Stimulated activated CD4-positive, alpha-beta T cell treated with anti-CD3 and anti-CD28 coated beads, Interleukin-15, amount 100 ng/mL, for 1 hour (primary cell): ENCODE measurements around the gene AGL.
"Not testable (repeated sequence)": the region's sequence is repeated elsewhere in the genome, so short reads cannot be mapped to it uniquely, and the experiment has no call there.

Experiments used
- DNase-seq, 2 donors: peaks; one replicate each; pipeline ENCODE4 v3.0.0-alpha.2; 2020; ENCODE audit warnings: low read depth in 1 of 2, low spot score in 1 of 2

The AGL gene

DNA sequence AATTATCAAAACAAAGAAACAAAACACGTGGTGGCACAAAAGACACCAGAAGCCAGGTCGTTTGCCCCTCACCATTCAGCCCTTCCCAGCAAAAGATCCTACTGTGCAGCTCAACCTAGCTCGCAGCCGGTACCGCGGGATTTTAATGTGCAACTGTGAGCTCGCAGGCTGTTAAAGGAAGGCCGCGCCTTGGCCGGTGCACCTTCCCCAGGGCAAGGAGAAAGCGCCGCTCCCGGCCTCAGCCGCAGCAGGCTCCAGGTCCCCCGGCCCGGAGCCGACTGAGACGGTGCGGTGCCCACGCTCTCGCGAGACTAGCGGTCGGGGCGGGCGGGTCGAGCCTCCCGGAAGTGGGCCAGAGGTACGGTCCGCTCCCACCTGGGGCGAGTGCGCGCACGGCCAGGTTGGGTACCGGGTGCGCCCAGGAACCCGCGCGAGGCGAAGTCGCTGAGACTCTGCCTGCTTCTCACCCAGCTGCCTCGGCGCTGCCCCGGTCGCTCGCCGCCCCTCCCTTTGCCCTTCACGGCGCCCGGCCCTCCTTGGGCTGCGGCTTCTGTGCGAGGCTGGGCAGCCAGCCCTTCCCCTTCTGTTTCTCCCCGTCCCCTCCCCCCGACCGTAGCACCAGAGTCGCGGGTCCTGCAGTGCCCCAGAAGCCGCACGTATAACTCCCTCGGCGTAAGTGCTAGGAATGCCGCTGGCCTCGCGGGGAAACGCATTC, at the start of gene AGL:
TSS of gene AGL (plus strand) at position 618 of the 715 bp plus-strand sequence. CDS start 682 bp downstream, outside the sequence.
- peak; percentile 76 to 78 for DNase-seq

GRCh38 chr1:99801584-99801983, 48.6 kb upstream of the AGL start:
- DNase-seq: no peak

DNA sequence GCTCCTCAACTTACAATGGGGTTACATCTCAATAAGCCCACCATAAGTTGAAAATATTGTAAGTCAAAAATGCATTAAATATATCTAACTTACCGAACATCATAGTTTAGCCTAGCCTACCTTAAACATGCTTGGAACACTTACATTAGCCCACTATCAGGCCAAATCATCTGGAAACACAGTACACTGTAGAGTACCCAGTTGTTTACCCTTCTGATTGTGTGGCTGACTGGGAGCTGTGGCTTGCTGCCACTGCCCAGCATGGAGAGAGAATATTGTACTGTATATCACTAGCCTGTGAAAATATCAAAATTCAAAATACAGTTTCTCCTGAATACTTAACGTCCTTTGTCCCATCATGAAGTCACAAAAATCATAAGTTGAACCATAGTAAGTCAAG, 43.3 kb upstream of the AGL start:
- DNase-seq: no peak

DNA sequence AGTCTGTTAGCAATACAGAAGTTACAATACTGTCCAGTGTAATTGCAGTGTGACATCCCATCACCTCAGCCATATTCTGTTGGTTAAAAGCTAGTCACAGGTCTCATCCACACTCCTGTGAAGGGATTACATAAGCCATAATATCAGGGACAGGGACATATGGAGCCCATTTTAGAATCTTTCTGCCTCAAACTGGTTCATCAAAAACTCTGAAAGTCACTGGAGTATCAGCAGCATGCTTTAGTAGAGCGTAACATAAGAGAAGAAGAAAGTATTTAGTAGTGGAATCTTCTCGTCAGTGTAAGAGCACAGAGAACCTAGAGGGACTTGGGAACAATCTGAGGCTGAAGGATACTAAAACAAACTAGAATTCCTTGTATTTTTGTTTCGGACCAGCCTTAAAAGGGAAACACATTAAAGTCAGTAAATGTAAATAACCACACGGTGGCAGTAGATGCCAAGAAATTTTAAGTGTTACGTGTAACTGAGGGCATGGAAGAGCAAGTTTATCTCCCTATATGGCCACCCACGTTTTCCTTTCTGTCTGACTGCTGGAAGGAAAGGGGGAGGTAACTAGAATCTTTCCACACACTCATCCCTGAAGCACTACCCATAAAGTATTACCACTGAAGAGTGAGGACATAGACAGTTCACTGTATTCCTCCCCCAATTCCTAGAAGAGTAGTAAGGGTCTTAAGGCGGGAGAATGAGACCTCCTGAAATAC, 41.6 kb upstream of the AGL start:
- no peak for DNase-seq

DNA sequence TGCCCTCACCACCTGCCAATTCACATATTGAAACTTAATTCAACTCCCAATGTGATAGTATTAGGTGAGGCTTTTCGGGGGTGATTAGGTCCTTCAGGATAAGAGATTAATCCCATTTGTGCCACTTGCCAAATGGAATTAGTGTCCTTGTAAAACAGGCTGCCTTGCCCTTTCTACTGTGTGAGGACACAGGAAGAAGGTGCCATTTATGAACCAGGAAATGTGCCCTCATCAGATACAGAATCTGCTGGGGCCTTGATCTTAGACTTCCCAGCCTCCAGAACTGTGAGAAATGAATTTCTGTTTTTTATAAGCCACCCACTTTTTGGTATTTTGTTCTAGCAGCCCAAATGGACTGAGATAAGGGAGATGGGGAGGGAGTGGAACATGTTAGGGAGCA, 39.1 kb upstream of the AGL start:
- DNase-seq: no peak

DNA sequence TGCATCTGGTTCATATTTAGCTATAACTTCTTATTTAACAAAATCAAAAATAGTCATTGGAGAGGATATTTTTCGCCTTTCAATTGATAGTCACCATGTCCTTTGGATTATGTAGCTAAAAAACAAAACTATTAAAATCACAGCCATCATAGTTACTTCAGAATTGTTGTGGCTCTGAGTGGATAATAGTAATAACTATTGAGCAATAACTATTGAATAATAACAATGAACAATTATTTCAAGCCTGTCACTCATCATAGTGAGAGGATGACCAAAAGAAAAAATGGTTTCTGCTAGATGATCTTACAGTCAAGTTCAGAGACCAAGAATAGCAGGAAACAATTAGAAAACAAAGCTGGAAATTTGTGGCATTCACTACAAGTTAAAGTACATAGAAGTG, 38.4 kb upstream of the AGL start:
- no peak for DNase-seq

GRCh38 chr1:99814373-99814900, 35.7 kb upstream of the AGL start:
- DNase-seq: no peak

- DNase-seq: no peak
These were observed 33.5 kb upstream of the AGL start for GRCh38 chr1:99816656-99817055.

DNA sequence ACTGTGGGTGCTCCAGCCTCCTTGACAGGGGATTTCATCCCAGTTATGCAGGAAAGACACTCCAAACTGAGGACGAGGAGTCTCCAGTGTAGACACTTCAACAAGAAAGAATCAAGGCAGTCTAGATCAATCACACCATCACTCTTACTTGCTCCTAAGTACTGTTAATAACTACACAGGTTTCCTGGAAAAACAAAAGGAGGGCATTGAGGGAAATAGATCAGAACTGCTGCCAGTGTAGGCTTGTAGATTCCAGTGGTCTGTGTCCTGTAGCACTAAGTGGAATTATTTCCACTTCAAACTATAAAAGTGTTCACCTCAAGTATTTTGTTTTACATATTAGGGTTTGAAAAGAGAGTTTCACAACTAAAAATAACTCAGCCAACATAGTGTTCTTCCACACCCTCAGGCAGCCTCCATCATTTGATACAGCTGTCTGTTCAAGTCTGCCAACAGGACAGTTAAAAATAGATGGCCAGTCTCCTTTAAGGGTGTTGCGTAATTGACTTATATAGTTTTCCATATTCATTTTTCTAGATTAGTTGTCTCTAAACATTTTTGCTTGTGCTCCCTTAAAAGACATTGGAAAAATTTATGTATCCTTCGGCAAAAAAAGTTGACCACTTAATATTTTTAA, 32.0 kb upstream of the AGL start:
- no peak for DNase-seq

GRCh38 chr1:99820546-99820945, 29.6 kb upstream of the AGL start:
- DNase-seq: no peak

GRCh38 chr1:99825098-99825497, 25.1 kb upstream of the AGL start:
- DNase-seq: no peak

- DNase-seq: no peak
These were observed 24.5 kb upstream of the AGL start for GRCh38 chr1:99825702-99826101.

- DNase-seq: no peak
These were observed 22.2 kb upstream of the AGL start for GRCh38 chr1:99827970-99828369.

DNA sequence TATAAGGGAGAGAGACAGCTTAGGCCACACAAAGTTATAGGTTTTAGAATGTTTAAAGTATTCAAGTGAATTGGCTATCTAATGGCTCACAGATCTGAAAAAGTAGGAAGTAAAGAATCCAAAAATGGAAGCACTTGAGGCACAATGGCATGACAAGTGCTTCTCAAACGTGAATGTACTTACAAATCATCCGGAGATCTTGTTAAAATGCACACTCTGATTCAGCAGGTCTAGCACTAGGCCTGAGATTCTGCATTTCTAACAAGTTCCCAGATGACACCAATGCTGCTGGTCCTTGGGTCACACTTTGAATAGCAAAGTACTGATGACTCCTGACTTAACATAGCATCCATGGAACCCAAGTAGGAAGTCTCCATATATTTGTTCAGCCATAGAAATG, 20.9 kb upstream of the AGL start:
- DNase-seq: no peak

- DNase-seq: not testable (repeated sequence)
These were observed 16.2 kb upstream of the AGL start for GRCh38 chr1:99833911-99834310.

- DNase-seq: not testable (repeated sequence)
These were observed 13.7 kb upstream of the AGL start for GRCh38 chr1:99836171-99837103.

GRCh38 chr1:99840353-99840752, 9.8 kb upstream of the AGL start:
- DNase-seq: not testable (repeated sequence)

DNA sequence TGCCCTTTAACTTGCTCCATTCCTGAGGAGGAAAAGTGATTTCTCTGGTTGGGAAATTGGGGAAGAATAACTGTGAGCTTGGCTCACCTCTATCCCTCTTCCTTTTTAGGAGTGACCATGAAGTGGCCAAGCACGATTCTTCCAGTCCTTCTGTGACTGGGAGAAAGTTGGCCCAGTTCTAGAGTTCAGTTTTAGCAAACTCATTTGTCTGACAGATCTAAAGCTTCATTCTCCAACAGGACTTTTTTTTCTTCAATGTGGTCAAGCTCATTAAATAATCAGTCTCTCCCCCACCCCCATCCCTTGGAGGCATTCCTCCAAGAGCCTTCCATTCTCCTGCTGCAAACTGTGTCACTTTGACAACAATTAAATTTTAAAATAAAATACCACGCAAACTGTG, 6.4 kb upstream of the AGL start:
- no peak for DNase-seq

- DNase-seq: not testable (repeated sequence)
These were observed 5.0 kb upstream of the AGL start for GRCh38 chr1:99845201-99845600.

GRCh38 chr1:99849413-99849743, 783 bp upstream of the AGL start:
- DNase-seq: no peak
